Ishikawa (cell line): ENCODE data around the gene ZDHHC4.

ENCODE experiments used
- CREB1 ChIP-seq: IDR thresholded peaks from 2 replicates; pipeline ENCODE4 v1.6.1; 2012; ENCODE audit warnings: low read depth
- EP300 ChIP-seq: IDR thresholded peaks from 2 replicates; pipeline ENCODE4 v1.6.1; 2012; ENCODE audit warnings: borderline replicate concordance
- FOXM1 ChIP-seq: IDR thresholded peaks from 2 replicates; pipeline ENCODE4 v1.6.1; 2012; ENCODE audit warnings: low read depth, borderline replicate concordance
- TAF1 ChIP-seq: IDR thresholded peaks from 2 replicates; pipeline ENCODE4 v1.6.1; 2012; ENCODE audit warnings: low read depth, mild to moderate bottlenecking
- ZBTB7A ChIP-seq: IDR thresholded peaks from 2 replicates; pipeline ENCODE4 v1.6.1; 2012; ENCODE audit warnings: low read depth
- TF ChIP-seq, protein P1 (sequence below): IDR thresholded peaks from 2 replicates; pipeline ENCODE4 v1.6.1; 2012; ENCODE audit warnings: low read depth, mild to moderate bottlenecking

GRCh38 chr7:6589151-6589828 is 12.0 kb downstream of the ZDHHC4 start:
- TF ChIP-seq, protein P1, sequence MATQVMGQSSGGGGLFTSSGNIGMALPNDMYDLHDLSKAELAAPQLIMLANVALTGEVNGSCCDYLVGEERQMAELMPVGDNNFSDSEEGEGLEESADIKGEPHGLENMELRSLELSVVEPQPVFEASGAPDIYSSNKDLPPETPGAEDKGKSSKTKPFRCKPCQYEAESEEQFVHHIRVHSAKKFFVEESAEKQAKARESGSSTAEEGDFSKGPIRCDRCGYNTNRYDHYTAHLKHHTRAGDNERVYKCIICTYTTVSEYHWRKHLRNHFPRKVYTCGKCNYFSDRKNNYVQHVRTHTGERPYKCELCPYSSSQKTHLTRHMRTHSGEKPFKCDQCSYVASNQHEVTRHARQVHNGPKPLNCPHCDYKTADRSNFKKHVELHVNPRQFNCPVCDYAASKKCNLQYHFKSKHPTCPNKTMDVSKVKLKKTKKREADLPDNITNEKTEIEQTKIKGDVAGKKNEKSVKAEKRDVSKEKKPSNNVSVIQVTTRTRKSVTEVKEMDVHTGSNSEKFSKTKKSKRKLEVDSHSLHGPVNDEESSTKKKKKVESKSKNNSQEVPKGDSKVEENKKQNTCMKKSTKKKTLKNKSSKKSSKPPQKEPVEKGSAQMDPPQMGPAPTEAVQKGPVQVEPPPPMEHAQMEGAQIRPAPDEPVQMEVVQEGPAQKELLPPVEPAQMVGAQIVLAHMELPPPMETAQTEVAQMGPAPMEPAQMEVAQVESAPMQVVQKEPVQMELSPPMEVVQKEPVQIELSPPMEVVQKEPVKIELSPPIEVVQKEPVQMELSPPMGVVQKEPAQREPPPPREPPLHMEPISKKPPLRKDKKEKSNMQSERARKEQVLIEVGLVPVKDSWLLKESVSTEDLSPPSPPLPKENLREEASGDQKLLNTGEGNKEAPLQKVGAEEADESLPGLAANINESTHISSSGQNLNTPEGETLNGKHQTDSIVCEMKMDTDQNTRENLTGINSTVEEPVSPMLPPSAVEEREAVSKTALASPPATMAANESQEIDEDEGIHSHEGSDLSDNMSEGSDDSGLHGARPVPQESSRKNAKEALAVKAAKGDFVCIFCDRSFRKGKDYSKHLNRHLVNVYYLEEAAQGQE, result no peak
- TF ChIP-seq EP300 (no peak), CREB1 (no peak), ZBTB7A (no peak), FOXM1 (no peak), TAF1 (no peak)
